CD14-positive monocyte (primary cell): ENCODE data around the gene AARSD1. TPM values are rescaled to one million over a fixed set of nuclear protein-coding genes. Genes with fewer than 3 reads are reported as not detected.
A peak's percentile ranks its signal among the peaks of the same experiment; 100 is the strongest.

Source experiments
- DNase-seq, 3 donors: peaks; one replicate each; pipeline ENCODE4 v3.0.0-alpha.2; 2011 to 2022
- H2AFZ ChIP-seq: 2 replicates; pipeline ENCODE4 v1.6.0; 2012; ENCODE audit warnings: mild to moderate bottlenecking, low read depth, low read length, inconsistent platforms; ENCODE audit not compliant: insufficient read depth, poor library complexity, severe bottlenecking
- H3K27ac ChIP-seq, 2 donors: 1 replicate in 1 of 2; 2 replicates in 1 of 2; pipeline ENCODE4 v1.5.1; 2012 to 2013; ENCODE audit warnings: low read length in 2 of 2, control low read depth in 1 of 2, inconsistent platforms in 1 of 2, low read depth in 1 of 2, mild to moderate bottlenecking in 1 of 2
- H3K27me3 ChIP-seq, 2 donors: one replicate each; pipeline versions ENCODE4 v1.6.0 to v1.6.1; 2011 to 2013; ENCODE audit warnings: low read length in 2 of 2; ENCODE audit not compliant: control insufficient read depth in 2 of 2, insufficient read depth in 2 of 2
- H3K36me3 ChIP-seq, 2 donors: replicated peaks in 1 of 2; 1 replicate in 1 of 2; 2 replicates in 1 of 2; pipeline versions ENCODE4 v1.5.1 to v1.6.1; 2012 to 2013; ENCODE audit warnings: low read length in 2 of 2, control low read depth in 1 of 2, inconsistent platforms in 1 of 2, mild to moderate bottlenecking in 1 of 2; ENCODE audit not compliant: insufficient read depth in 2 of 2, control insufficient read depth in 1 of 2
- H3K4me1 ChIP-seq, 2 donors: 1 replicate in 1 of 2; 2 replicates in 1 of 2; pipeline versions ENCODE4 v1.5.1 to v1.6.1; 2012 to 2013; ENCODE audit warnings: low read length in 2 of 2, control low read depth in 1 of 2, inconsistent platforms in 1 of 2, mild to moderate bottlenecking in 1 of 2, moderate library complexity in 1 of 2; ENCODE audit not compliant: insufficient read depth in 2 of 2, control insufficient read depth in 1 of 2
- H3K4me2 ChIP-seq: replicated peaks from 2 replicates; pipeline ENCODE3; 2012; ENCODE audit warnings: low read length, moderate library complexity, mild to moderate bottlenecking; ENCODE audit not compliant: poor library complexity, severe bottlenecking; ENCODE audit errors: extremely low read depth
- H3K4me3 ChIP-seq, 3 experiments: fragments of 200-600 bp in 1 of 3; sonication (generic) in 1 of 3; replicated peaks in 1 of 3; 1 replicate in 2 of 3; 2 replicates in 1 of 3; pipeline ENCODE4 v1.5.1; 2011 to 2013; ENCODE audit warnings: low read length in 3 of 3, mild to moderate bottlenecking in 3 of 3, control low read depth in 2 of 3, low read depth in 2 of 3, inconsistent platforms in 1 of 3, moderate library complexity in 1 of 3
- H3K79me2 ChIP-seq: 2 replicates; pipeline ENCODE4 v1.6.0; 2012; ENCODE audit warnings: mild to moderate bottlenecking, control low read depth, inconsistent platforms, low read length, moderate library complexity; ENCODE audit not compliant: insufficient read depth
- H3K9ac ChIP-seq: 2 replicates; pipeline ENCODE4 v1.6.0; 2017; ENCODE audit warnings: low read length, mild to moderate bottlenecking; ENCODE audit not compliant: insufficient read depth, poor library complexity, severe bottlenecking
- H3K9me3 ChIP-seq, 2 donors: replicated peaks in 1 of 2; 1 replicate in 1 of 2; 2 replicates in 1 of 2; pipeline versions ENCODE4 v1.5.1 to v1.6.1; 2012 to 2013; ENCODE audit warnings: low read length in 2 of 2, control low read depth in 1 of 2; ENCODE audit not compliant: control insufficient read depth in 1 of 2, insufficient read depth in 1 of 2
- H4K20me1 ChIP-seq: 2 replicates; pipeline ENCODE4 v1.6.0; 2012; ENCODE audit warnings: mild to moderate bottlenecking, low read length, control low read depth, moderate library complexity; ENCODE audit not compliant: insufficient read depth
- H3K27ac Mint-ChIP-seq, 7 donors: one replicate each; pipeline ENCODE4 v1.8.0; 2020; ENCODE audit warnings: mild to moderate bottlenecking in 7 of 7, mixed read lengths in 7 of 7, moderate library complexity in 6 of 7, inconsistent platforms in 2 of 7
- H3K27me3 Mint-ChIP-seq, 3 donors: one replicate each; pipeline ENCODE4 v1.8.0; 2021 to 2022; ENCODE audit warnings: low read depth in 3 of 3, mild to moderate bottlenecking in 3 of 3, mixed read lengths in 3 of 3, moderate library complexity in 3 of 3, inconsistent platforms in 1 of 3
- H3K36me3 Mint-ChIP-seq, 2 donors: one replicate each; pipeline ENCODE4 v1.8.0; 2020; ENCODE audit warnings: mixed read lengths in 2 of 2, inconsistent platforms in 1 of 2, mild to moderate bottlenecking in 1 of 2
- H3K4me1 Mint-ChIP-seq: one replicate; pipeline ENCODE4 v1.8.0; 2020; ENCODE audit warnings: mild to moderate bottlenecking, mixed read lengths
- H3K4me3 Mint-ChIP-seq, 2 donors: one replicate each; pipeline ENCODE4 v1.8.0; 2020; ENCODE audit warnings: mild to moderate bottlenecking in 2 of 2, mixed read lengths in 2 of 2, moderate library complexity in 1 of 2
- H3K9me3 Mint-ChIP-seq, 7 donors: one replicate each; pipeline ENCODE4 v1.8.0; 2020 to 2022; ENCODE audit warnings: mixed read lengths in 7 of 7, mild to moderate bottlenecking in 6 of 7, moderate library complexity in 6 of 7, inconsistent platforms in 2 of 7
- CTCF ChIP-seq: fragments of 200-600 bp; IDR thresholded peaks from one replicate; pipeline ENCODE4 v1.8.0; 2022; ENCODE audit warnings: antibody characterized with exemption, mild to moderate bottlenecking
- WGBS: methylation state at CpG from one replicate; pipeline ENCODE4 v1.1.5; 2013; ENCODE audit warnings: missing lambda C conversion rate; ENCODE audit not compliant: insufficient coverage; 5-methylcytosine and 5-hydroxymethylcytosine counted together
- intact Hi-C, 2 donors: fragments of 100-400 bp; cut with micrococcal nuclease; formaldehyde crosslinking; loops; one replicate each; pipeline versions ENCODE4 v1.15.0 to v1.15.1; 2023
- polyA plus RNA-seq, 3 donors: library from polyadenylated mRNA; depleted of rRNA in 1 of 3; unstranded in 2 of 3; stranded (reverse) in 1 of 3; fragments of 300-500 nt in 2 of 3; fragments of >200 nt in 1 of 3; fragmentation: Illumina TruSeq in 2 of 3; gene quantifications; 1 replicate in 2 of 3; 2 replicates in 1 of 3; pipeline ENCODE4 v1.2.3, GENCODE V29; 2012 to 2021

The AARSD1 gene
- polyA plus RNA-seq, 3 donors: 14.4 to 31.8 (median 17.4) TPM

- Histone ChIP-seq H4K20me1 (peaks cover 7% of the 10 kb centered on the region), H3K9me3 (no peaks in the 10 kb centered on the region), H3K4me1 (peaks cover 7% of the 10 kb centered on the region in 2 donors), H3K27me3 (no peaks in the 10 kb centered on the region), H3K4me3 (no peak overlapping the region), H3K79me2 (no peaks in the 10 kb centered on the region), H2AFZ (no peak overlapping the region), H3K9ac (no peak overlapping the region), H3K36me3 (peaks cover 52 to 69% of the 10 kb centered on the region in 2 donors), H3K4me2 (no peak overlapping the region), H3K27ac (no peak overlapping the region)
- WGBS: 97% methylated on average over 4 of the region's 5 CpGs
- intact Hi-C loops: loop anchor here in 1 of 2 donors (10.0 kb wide), 1 partner anchor 148 kb away; the partner anchor contains the start of gene AOC2
- Mint-ChIP-seq H3K4me3 (no peak overlapping the region), H3K27me3 (peaks cover 0 to 2% (median 0%) of the 10 kb centered on the region in 3 donors), H3K4me1 (peaks cover 10% of the 10 kb centered on the region), H3K27ac (no peak overlapping the region), H3K36me3 (peaks cover 65 to 76% of the 10 kb centered on the region in 2 donors), H3K9me3 (no peaks in the 10 kb centered on the region)
- no peak for DNase-seq
- no peak for TF ChIP-seq CTCF
Measured at GRCh38 chr17:42992872-42993271, 28.6 kb upstream of the AARSD1 start.

GRCh38 chr17:42991471-42991870, 27.2 kb upstream of the AARSD1 start:
- Histone ChIP-seq H3K36me3 (peaks cover 65 to 83% of the 10 kb centered on the region in 2 donors), H3K4me3 (no peak overlapping the region), H3K9ac (no peak overlapping the region), H4K20me1 (peaks cover 7% of the 10 kb centered on the region), H3K4me1 (peaks cover 0 to 4% of the 10 kb centered on the region in 2 donors), H3K9me3 (no peaks in the 10 kb centered on the region), H3K27ac (no peak overlapping the region), H2AFZ (no peak overlapping the region), H3K4me2 (no peak overlapping the region), H3K79me2 (peaks cover 9% of the 10 kb centered on the region), H3K27me3 (no peaks in the 10 kb centered on the region)
- Mint-ChIP-seq H3K9me3 (no peaks in the 10 kb centered on the region), H3K27ac (peak overlapping the region in 1 of 7 donors; percentile 2), H3K27me3 (peaks cover 0 to 2% (median 0%) of the 10 kb centered on the region in 3 donors), H3K4me1 (no peaks in the 10 kb centered on the region), H3K36me3 (peaks cover 76 to 90% of the 10 kb centered on the region in 2 donors), H3K4me3 (no peak overlapping the region)
- TF ChIP-seq CTCF: no peak
- intact Hi-C loops: loop anchor here in 1 of 2 donors (10.0 kb wide), 1 partner anchor 147 kb away; the partner anchor contains the start of gene AOC2
- no peak for DNase-seq
- 93% methylated on average over 4 of the region's 6 CpGs for WGBS
